Right lobe of liver (tissue), 6 donors: ENCODE measurements around the gene HNMT. TPM values are rescaled to one million over a fixed set of nuclear protein-coding genes. Genes with fewer than 3 reads are reported as not detected.
"Not testable (repeated sequence)": the region's sequence is repeated elsewhere in the genome, so short reads cannot be mapped to it uniquely, and the experiment has no call there.

ENCODE experiments used
- ATAC-seq, 4 donors: fragments of 200-7000 bp; cut with Tn5 transposase; one replicate each; pipeline ENCODE4 v1.9.1; 2020; ENCODE audit warnings: mild to moderate bottlenecking in 4 of 4, moderate library complexity in 4 of 4
- DNase-seq, 3 donors: peaks; one replicate each; pipeline ENCODE4 v3.0.0-alpha.2; 2020
- H3K27ac ChIP-seq, 3 donors: fragments of 200-600 bp; one replicate each; pipeline ENCODE4 v1.8.0; 2022
- H3K27me3 ChIP-seq, 2 donors: fragments of 200-600 bp; one replicate each; pipeline ENCODE4 v1.8.0; 2022
- H3K36me3 ChIP-seq, 4 donors: fragments of 200-600 bp; sonication (generic) in 1 of 4; one replicate each; pipeline versions ENCODE4 v1.5.1 to v1.8.0; 2017 to 2022; ENCODE audit warnings: control low read depth in 1 of 4
- H3K4me1 ChIP-seq, 4 donors: fragments of 200-600 bp; sonication (generic) in 1 of 4; one replicate each; pipeline versions ENCODE4 v1.5.1 to v1.8.0; 2017 to 2022; ENCODE audit warnings: control low read depth in 1 of 4
- H3K4me3 ChIP-seq, 3 donors: fragments of 200-600 bp; one replicate each; pipeline ENCODE4 v1.8.0; 2022
- H3K9me3 ChIP-seq, 4 donors: fragments of 200-600 bp; sonication (generic) in 1 of 4; one replicate each; pipeline versions ENCODE4 v1.5.1 to v1.8.0; 2017 to 2022; ENCODE audit warnings: control low read depth in 1 of 4
- POLR2A ChIP-seq: fragments of 450-650 bp; IDR thresholded peaks from one replicate; pipeline ENCODE4 v1.6.1; 2017; ENCODE audit warnings: antibody characterized with exemption, mild to moderate bottlenecking
- WGBS: methylation state at CpG from one replicate; pipeline ENCODE4 v1.1.6; 2018; ENCODE audit warnings: low coverage, low lambda C conversion rate; ENCODE audit not compliant: insufficient coverage; ENCODE audit errors: missing lambda C conversion rate; 5-methylcytosine and 5-hydroxymethylcytosine counted together
- intact Hi-C, 2 donors: fragments of 100-400 bp; cut with DNase I; formaldehyde crosslinking; loops; one replicate each; pipeline versions ENCODE4 v1.11.2 to v1.14.1; 2022
- long read RNA-seq: library from polyadenylated mRNA; unstranded; transcript quantifications from one replicate; pipeline ENCODE4 v2.0.0, GENCODE V29; 2019
- total RNA-seq, 6 experiments: library from RNA; depleted of rRNA in 2 of 6; stranded (reverse); fragments of >200 nt in 2 of 6; fragmentation: NEBNext Ultra II Directional in 3 of 6; extraction: Animal tissue kit (Norgen Biotek cat#: 25700) in 3 of 6; gene quantifications; one replicate each; pipeline versions ENCODE4 v1.1.0 to v1.2.4, GENCODE V29; 2016 to 2023
- TF ChIP-seq, protein P1 (sequence below), 4 donors: fragments of 200-600 bp in 3 of 4; fragments of 450-650 bp in 1 of 4; IDR thresholded peaks; one replicate each; pipeline versions ENCODE4 v1.5.1 to v1.8.0; 2016 to 2022; ENCODE audit warnings: antibody characterized with exemption in 4 of 4, mild to moderate bottlenecking in 2 of 4
- donor health status: DM: no; HTN: yes; CAD: no.
- donor health status: DM: no; HTN: no; CAD: no.
- donor health status: DM: no; HTN: no; CAD: no.
- donor health status: DM: no; HTN: yes; CAD: no.
- donor health status: DM: no; HTN: yes; CAD: no.

The HNMT gene
- 100 to 1,000 TPM in 1 of 6 experiments, 10 to 100 TPM in 5; 47.2 to 101 (median 59.8) TPM for total RNA-seq
- long read RNA-seq, transcript HNMT-201 (2 exons, 504 nt) = minor isoform, 8 of 38 reads
- long read RNA-seq, transcript HNMT-202 (6 exons, 3,295 nt) = major isoform, 26 of 38 reads
- long read RNA-seq, partial matches to known transcripts = 0 of 38 reads
- long read RNA-seq, other reads (novel, unspliced or antisense) = 4 of 38 reads

- ATAC-seq = peak; percentile 71 to 90 (median 77)
- intact Hi-C loops = no loop called here
- TF ChIP-seq, protein P1, sequence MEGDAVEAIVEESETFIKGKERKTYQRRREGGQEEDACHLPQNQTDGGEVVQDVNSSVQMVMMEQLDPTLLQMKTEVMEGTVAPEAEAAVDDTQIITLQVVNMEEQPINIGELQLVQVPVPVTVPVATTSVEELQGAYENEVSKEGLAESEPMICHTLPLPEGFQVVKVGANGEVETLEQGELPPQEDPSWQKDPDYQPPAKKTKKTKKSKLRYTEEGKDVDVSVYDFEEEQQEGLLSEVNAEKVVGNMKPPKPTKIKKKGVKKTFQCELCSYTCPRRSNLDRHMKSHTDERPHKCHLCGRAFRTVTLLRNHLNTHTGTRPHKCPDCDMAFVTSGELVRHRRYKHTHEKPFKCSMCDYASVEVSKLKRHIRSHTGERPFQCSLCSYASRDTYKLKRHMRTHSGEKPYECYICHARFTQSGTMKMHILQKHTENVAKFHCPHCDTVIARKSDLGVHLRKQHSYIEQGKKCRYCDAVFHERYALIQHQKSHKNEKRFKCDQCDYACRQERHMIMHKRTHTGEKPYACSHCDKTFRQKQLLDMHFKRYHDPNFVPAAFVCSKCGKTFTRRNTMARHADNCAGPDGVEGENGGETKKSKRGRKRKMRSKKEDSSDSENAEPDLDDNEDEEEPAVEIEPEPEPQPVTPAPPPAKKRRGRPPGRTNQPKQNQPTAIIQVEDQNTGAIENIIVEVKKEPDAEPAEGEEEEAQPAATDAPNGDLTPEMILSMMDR (IDR thresholded peaks at IDR 0.05) = no peak
- TF ChIP-seq POLR2A = peak; percentile 61
- H3K36me3 ChIP-seq = peaks cover 0 to 6% (median 0%) of the 10 kb centered on the region in 4 donors
- H3K27ac ChIP-seq = peak within 1 kb of the TSS; percentile 89 to 94 (median 94)
- H3K27me3 ChIP-seq = no peaks in the 10 kb centered on the region
- H3K4me3 ChIP-seq = peak within 1 kb of the TSS; percentile 48 to 70 (median 57)
- peaks cover 0 to 27% (median 7%) of the 10 kb centered on the region in 4 donors for H3K4me1 ChIP-seq
- WGBS = 1% methylated on average over 15 of the region's 15 CpGs
- peak; percentile 51 to 66 (median 64) for DNase-seq
- H3K9me3 ChIP-seq = no peaks in the 10 kb centered on the region
Measured at GRCh38 chr2:137964066-137964858, at the start of gene HNMT. TSS of gene HNMT (plus strand) at chr2:137964473. CDS start at chr2:137964492, 19 bp downstream.

GRCh38 chr2:137921105-137921880 is 43.0 kb upstream of the HNMT start:
- ATAC-seq (no peak), DNase-seq (no peak)
- no peak overlapping the region for H3K27ac ChIP-seq
- no peaks in the 10 kb centered on the region for H3K4me1 ChIP-seq
- intact Hi-C loops = no loop called here
- no peaks in the 10 kb centered on the region for H3K27me3 ChIP-seq
- H3K4me3 ChIP-seq = no peak overlapping the region
- no peaks in the 10 kb centered on the region for H3K9me3 ChIP-seq
- no peaks in the 10 kb centered on the region for H3K36me3 ChIP-seq
- TF ChIP-seq, protein P1 (IDR thresholded peaks at IDR 0.05) = no peak
- no peak for TF ChIP-seq POLR2A
- WGBS = 62% methylated on average over 1 of the region's 2 CpGs

- H3K4me1 ChIP-seq, intact Hi-C loops, H3K27ac ChIP-seq, ATAC-seq, DNase-seq, H3K9me3 ChIP-seq, H3K27me3 ChIP-seq, H3K4me3 ChIP-seq, H3K36me3 ChIP-seq: not testable (repeated sequence)
Measured at GRCh38 chr2:137922171-137922570, 42.1 kb upstream of the HNMT start.

DNA sequence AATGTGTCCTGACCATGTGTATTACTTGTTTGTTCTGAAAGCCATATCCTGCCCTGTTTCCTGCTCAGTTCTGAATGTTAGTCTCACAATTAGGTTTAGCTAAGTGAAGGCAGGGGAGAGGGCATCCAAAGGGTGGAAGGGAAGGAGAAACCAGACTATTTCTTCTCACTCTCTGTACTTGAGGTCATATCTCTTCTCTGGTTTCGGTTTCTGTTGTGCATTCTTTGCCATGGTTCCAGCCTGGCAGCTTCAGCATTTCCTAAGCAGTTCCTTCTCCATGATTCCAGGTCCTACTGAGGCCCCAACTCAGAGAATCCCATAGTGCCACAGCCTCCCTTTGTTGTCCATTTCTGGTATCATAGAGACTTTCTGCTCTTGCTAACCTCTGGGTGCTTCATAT is 40.3 kb upstream of the HNMT start:
- no peak overlapping the region for H3K4me3 ChIP-seq
- ATAC-seq = peak; percentile 59 to 82 (median 74)
- H3K27me3 ChIP-seq = no peaks in the 10 kb centered on the region
- no peak for DNase-seq
- H3K36me3 ChIP-seq = no peaks in the 10 kb centered on the region
- H3K4me1 ChIP-seq = no peaks in the 10 kb centered on the region
- WGBS = 0% methylated on average over 1 of the region's 1 CpG
- H3K27ac ChIP-seq = peak overlapping the region in 1 of 3 donors; percentile 59
- no peaks in the 10 kb centered on the region for H3K9me3 ChIP-seq
- TF ChIP-seq POLR2A = no peak
- TF ChIP-seq, protein P1 (IDR thresholded peaks at IDR 0.05) = no peak
- intact Hi-C loops = no loop called here

GRCh38 chr2:137925599-137925998 is 38.7 kb upstream of the HNMT start:
- no peaks in the 10 kb centered on the region for H3K4me1 ChIP-seq
- H3K4me3 ChIP-seq = no peak overlapping the region
- H3K9me3 ChIP-seq = no peaks in the 10 kb centered on the region
- ATAC-seq = peak in 1 of 4 donors; percentile 27
- 78% methylated on average over 2 of the region's 2 CpGs for WGBS
- TF ChIP-seq, protein P1 (IDR thresholded peaks at IDR 0.05) = no peak
- TF ChIP-seq POLR2A = no peak
- no peaks in the 10 kb centered on the region for H3K36me3 ChIP-seq
- no peak for DNase-seq
- H3K27ac ChIP-seq = no peak overlapping the region
- intact Hi-C loops = no loop called here
- no peaks in the 10 kb centered on the region for H3K27me3 ChIP-seq
